Memory B cell (primary cell): ENCODE data around the gene BAG3.
"Not testable (repeated sequence)": the region's sequence is repeated elsewhere in the genome, so short reads cannot be mapped to it uniquely, and the experiment has no call there.

Experiments used
- ATAC-seq: fragments of 150-1000 bp; cut with Tn5 transposase; 2 replicates; pipeline ENCODE4 v1.10.0; 2021; ENCODE audit warnings: low read depth, mild to moderate bottlenecking, moderate library complexity
- DNase-seq, 2 donors: peaks; one replicate each; pipeline ENCODE4 v3.0.0; 2022; ENCODE audit warnings: low spot score in 2 of 2
- H3K27ac Mint-ChIP-seq: one replicate; pipeline ENCODE4 v1.8.0; 2022; ENCODE audit warnings: mild to moderate bottlenecking, moderate library complexity, mixed read lengths
- H3K27me3 Mint-ChIP-seq: one replicate; pipeline ENCODE4 v1.8.0; 2022; ENCODE audit warnings: mixed read lengths
- H3K36me3 Mint-ChIP-seq: one replicate; pipeline ENCODE4 v1.8.0; 2022; ENCODE audit warnings: mild to moderate bottlenecking, mixed read lengths
- H3K4me1 Mint-ChIP-seq: one replicate; pipeline ENCODE4 v1.8.0; 2022; ENCODE audit warnings: mixed read lengths
- H3K4me3 Mint-ChIP-seq: one replicate; pipeline ENCODE4 v1.8.0; 2022; ENCODE audit warnings: mild to moderate bottlenecking, moderate library complexity, mixed read lengths
- H3K9me3 Mint-ChIP-seq: one replicate; pipeline ENCODE4 v1.8.0; 2022; ENCODE audit warnings: mixed read lengths

The BAG3 gene

GRCh38 chr10:119651514-119652360, 557 bp downstream of the BAG3 start:
- peak overlapping the region; percentile 91 for H3K27ac Mint-ChIP-seq
- H3K4me1 Mint-ChIP-seq = peaks cover 6% of the 10 kb centered on the region
- no peaks in the 10 kb centered on the region for H3K36me3 Mint-ChIP-seq
- ATAC-seq = peak; percentile 25
- H3K27me3 Mint-ChIP-seq = no peaks in the 10 kb centered on the region
- H3K9me3 Mint-ChIP-seq = no peaks in the 10 kb centered on the region
- peak overlapping the region; percentile 93 for H3K4me3 Mint-ChIP-seq
- peak in 1 of 2 donors; percentile 12 for DNase-seq

GRCh38 chr10:119652361-119652730, 1.2 kb downstream of the BAG3 start:
- no peaks in the 10 kb centered on the region for H3K36me3 Mint-ChIP-seq
- no peak for DNase-seq
- no peaks in the 10 kb centered on the region for H3K27me3 Mint-ChIP-seq

GRCh38 chr10:119653209-119653608, 2.0 kb downstream of the BAG3 start:
- H3K36me3 Mint-ChIP-seq = no peaks in the 10 kb centered on the region
- H3K4me1 Mint-ChIP-seq = peaks cover 6% of the 10 kb centered on the region
- no peaks in the 10 kb centered on the region for H3K27me3 Mint-ChIP-seq
- no peak overlapping the region for H3K27ac Mint-ChIP-seq
- H3K4me3 Mint-ChIP-seq = no peak overlapping the region
- DNase-seq = no peak
- ATAC-seq = no peak
- H3K9me3 Mint-ChIP-seq = no peaks in the 10 kb centered on the region

More at GRCh38 chr10:119652361-119652730, 1.2 kb downstream of the BAG3 start:
- H3K4me1 Mint-ChIP-seq = peaks cover 6% of the 10 kb centered on the region
- ATAC-seq = peak; percentile 52
- no peaks in the 10 kb centered on the region for H3K9me3 Mint-ChIP-seq
- peak overlapping the region; percentile 77 for H3K4me3 Mint-ChIP-seq
- H3K27ac Mint-ChIP-seq = no peak overlapping the region

GRCh38 chr10:119653916-119654315, 2.7 kb downstream of the BAG3 start:
- ATAC-seq (no peak), DNase-seq (no peak)
- Mint-ChIP-seq H3K4me1 (peaks cover 6% of the 10 kb centered on the region), H3K9me3 (no peaks in the 10 kb centered on the region), H3K27me3 (no peaks in the 10 kb centered on the region), H3K27ac (no peak overlapping the region), H3K36me3 (no peaks in the 10 kb centered on the region), H3K4me3 (no peak overlapping the region)

GRCh38 chr10:119654540-119654939, 3.4 kb downstream of the BAG3 start:
- Mint-ChIP-seq H3K27me3 (no peaks in the 10 kb centered on the region), H3K9me3 (no peaks in the 10 kb centered on the region), H3K4me3 (no peak overlapping the region), H3K36me3 (no peaks in the 10 kb centered on the region), H3K27ac (no peak overlapping the region), H3K4me1 (peaks cover 6% of the 10 kb centered on the region)
- ATAC-seq = no peak
- DNase-seq = no peak

GRCh38 chr10:119655566-119656001, 4.4 kb downstream of the BAG3 start:
- H3K9me3 Mint-ChIP-seq = no peaks in the 10 kb centered on the region
- no peak overlapping the region for H3K27ac Mint-ChIP-seq
- peaks cover 4% of the 10 kb centered on the region for H3K4me1 Mint-ChIP-seq
- no peak for DNase-seq
- no peak for ATAC-seq
- H3K36me3 Mint-ChIP-seq = no peaks in the 10 kb centered on the region
- no peak overlapping the region for H3K4me3 Mint-ChIP-seq
- H3K27me3 Mint-ChIP-seq = no peaks in the 10 kb centered on the region

- no peaks in the 10 kb centered on the region for H3K9me3 Mint-ChIP-seq
- DNase-seq (no peak), ATAC-seq (no peak)
- no peaks in the 10 kb centered on the region for H3K36me3 Mint-ChIP-seq
- H3K4me1 Mint-ChIP-seq = peaks cover 4% of the 10 kb centered on the region
- H3K4me3 Mint-ChIP-seq = no peak overlapping the region
- H3K27ac Mint-ChIP-seq = no peak overlapping the region
- no peaks in the 10 kb centered on the region for H3K27me3 Mint-ChIP-seq
Observed at GRCh38 chr10:119656760-119657159, 5.6 kb downstream of the BAG3 start.

- Mint-ChIP-seq H3K36me3 (no peaks in the 10 kb centered on the region), H3K4me3 (no peak overlapping the region), H3K27ac (no peak overlapping the region), H3K9me3 (no peaks in the 10 kb centered on the region), H3K4me1 (no peaks in the 10 kb centered on the region), H3K27me3 (no peaks in the 10 kb centered on the region)
- no peak for ATAC-seq
- no peak for DNase-seq
Observed at GRCh38 chr10:119657725-119658124, 6.5 kb downstream of the BAG3 start.

GRCh38 chr10:119658274-119658673, 7.1 kb downstream of the BAG3 start:
- Mint-ChIP-seq H3K27ac (no peak overlapping the region), H3K27me3 (no peaks in the 10 kb centered on the region), H3K4me1 (no peaks in the 10 kb centered on the region), H3K9me3 (no peaks in the 10 kb centered on the region), H3K4me3 (no peak overlapping the region), H3K36me3 (no peaks in the 10 kb centered on the region)
- ATAC-seq (no peak), DNase-seq (no peak)

GRCh38 chr10:119659951-119660350, 8.8 kb downstream of the BAG3 start:
- Mint-ChIP-seq H3K4me1 (peaks cover 3% of the 10 kb centered on the region), H3K36me3 (no peaks in the 10 kb centered on the region), H3K27me3 (no peaks in the 10 kb centered on the region), H3K9me3 (no peaks in the 10 kb centered on the region), H3K27ac (no peak overlapping the region), H3K4me3 (no peak overlapping the region)
- DNase-seq (no peak), ATAC-seq (no peak)

- not testable (repeated sequence) for H3K4me3 Mint-ChIP-seq
Observed at GRCh38 chr10:119662076-119662605, 11.0 kb downstream of the BAG3 start.

GRCh38 chr10:119663866-119664698, 12.9 kb downstream of the BAG3 start:
- no peaks in the 10 kb centered on the region for H3K27me3 Mint-ChIP-seq
- H3K9me3 Mint-ChIP-seq = no peaks in the 10 kb centered on the region
- peaks cover 3% of the 10 kb centered on the region for H3K4me1 Mint-ChIP-seq
- no peaks in the 10 kb centered on the region for H3K36me3 Mint-ChIP-seq
- H3K27ac Mint-ChIP-seq = peak overlapping the region; percentile 83
- DNase-seq (no peak), ATAC-seq (peak; percentile 88)
- peak overlapping the region; percentile 41 for H3K4me3 Mint-ChIP-seq

More at GRCh38 chr10:119662076-119662605, 11.0 kb downstream of the BAG3 start:
- H3K4me1 Mint-ChIP-seq, DNase-seq, ATAC-seq, H3K27me3 Mint-ChIP-seq, H3K27ac Mint-ChIP-seq, H3K9me3 Mint-ChIP-seq, H3K36me3 Mint-ChIP-seq: not testable (repeated sequence)

GRCh38 chr10:119665901-119666708, 14.9 kb downstream of the BAG3 start:
- no peak for ATAC-seq
- Mint-ChIP-seq H3K4me1 (peaks cover 3% of the 10 kb centered on the region), H3K27me3 (no peaks in the 10 kb centered on the region), H3K9me3 (no peaks in the 10 kb centered on the region), H3K27ac (no peak overlapping the region), H3K4me3 (no peak overlapping the region), H3K36me3 (no peaks in the 10 kb centered on the region)
- no peak for DNase-seq

- Mint-ChIP-seq H3K27ac (no peak overlapping the region), H3K27me3 (no peaks in the 10 kb centered on the region), H3K4me3 (no peak overlapping the region), H3K9me3 (no peaks in the 10 kb centered on the region), H3K4me1 (peaks cover 3% of the 10 kb centered on the region), H3K36me3 (no peaks in the 10 kb centered on the region)
- DNase-seq (no peak), ATAC-seq (no peak)
Observed at GRCh38 chr10:119666709-119667004, 15.5 kb downstream of the BAG3 start.
